Measurements from ENCODE around the gene LRP2. TPM values are rescaled to one million over a fixed set of nuclear protein-coding genes. Genes with fewer than 3 reads are reported as not detected.

The LRP2 gene
- total and polyA plus RNA-seq, 2 of the 8 experiments (the other 6 are each of a cell fraction or from before 2014, with no cell fraction given): 2.0 to 2.9 TPM

DNA sequence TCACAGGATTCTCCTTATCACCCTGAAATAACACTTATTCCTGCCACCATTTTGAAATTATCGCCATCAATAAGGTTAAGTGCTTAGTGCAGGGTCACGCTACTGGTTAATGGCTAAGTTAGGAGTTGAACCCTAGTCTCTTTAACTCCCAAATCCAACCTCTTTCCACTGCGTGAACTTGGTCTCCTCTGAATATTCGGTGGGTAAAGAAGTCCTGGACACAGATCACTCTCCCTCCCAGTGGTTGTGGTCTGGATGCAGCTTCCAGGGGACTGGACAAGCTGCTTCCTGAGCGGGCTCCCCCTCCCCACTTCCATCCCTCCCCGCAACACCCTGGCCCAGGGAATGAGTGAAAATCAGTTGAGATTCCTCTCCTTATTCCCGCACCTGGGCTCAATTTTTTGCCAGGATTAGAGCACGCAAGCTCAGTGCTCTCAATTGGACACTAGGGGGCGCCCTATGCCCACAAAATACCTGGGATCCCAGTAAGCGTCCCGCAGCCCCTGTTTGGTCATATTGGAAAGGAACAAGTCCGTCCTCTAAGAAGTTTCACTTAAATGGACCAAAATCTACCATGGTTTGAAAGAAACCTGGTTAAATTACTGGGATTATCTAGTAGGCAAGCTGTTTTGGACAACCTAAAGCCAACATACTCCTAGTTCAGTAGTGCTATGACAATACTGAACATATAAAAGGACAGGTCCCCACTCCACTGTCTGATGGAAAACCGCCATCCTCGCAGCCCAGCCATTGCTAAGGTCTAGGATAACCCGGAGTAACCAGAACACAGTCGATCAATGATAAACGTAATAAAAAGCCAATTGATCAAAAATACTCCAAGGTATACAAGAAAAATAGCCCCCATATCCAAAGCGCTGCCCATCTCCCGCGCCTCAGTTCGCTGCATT is 252.6 kb downstream of the LRP2 start (continued):
- TF ChIP-seq, protein P1, sequence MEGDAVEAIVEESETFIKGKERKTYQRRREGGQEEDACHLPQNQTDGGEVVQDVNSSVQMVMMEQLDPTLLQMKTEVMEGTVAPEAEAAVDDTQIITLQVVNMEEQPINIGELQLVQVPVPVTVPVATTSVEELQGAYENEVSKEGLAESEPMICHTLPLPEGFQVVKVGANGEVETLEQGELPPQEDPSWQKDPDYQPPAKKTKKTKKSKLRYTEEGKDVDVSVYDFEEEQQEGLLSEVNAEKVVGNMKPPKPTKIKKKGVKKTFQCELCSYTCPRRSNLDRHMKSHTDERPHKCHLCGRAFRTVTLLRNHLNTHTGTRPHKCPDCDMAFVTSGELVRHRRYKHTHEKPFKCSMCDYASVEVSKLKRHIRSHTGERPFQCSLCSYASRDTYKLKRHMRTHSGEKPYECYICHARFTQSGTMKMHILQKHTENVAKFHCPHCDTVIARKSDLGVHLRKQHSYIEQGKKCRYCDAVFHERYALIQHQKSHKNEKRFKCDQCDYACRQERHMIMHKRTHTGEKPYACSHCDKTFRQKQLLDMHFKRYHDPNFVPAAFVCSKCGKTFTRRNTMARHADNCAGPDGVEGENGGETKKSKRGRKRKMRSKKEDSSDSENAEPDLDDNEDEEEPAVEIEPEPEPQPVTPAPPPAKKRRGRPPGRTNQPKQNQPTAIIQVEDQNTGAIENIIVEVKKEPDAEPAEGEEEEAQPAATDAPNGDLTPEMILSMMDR (IDR thresholded peaks at IDR 0.05; ENCODE audit: control extremely low read depth in 1 of 3, insufficient read depth in 1 of 3, low read depth in 1 of 3, low read length in 3 of 3): peak; percentile 71 to 87 (median 86)

All from H1 (cell line).